KG1 (cell line): ENCODE data around the gene RBMX.

Source experiments
- DNase-seq: peaks from one replicate; lab custom pipeline; 2025; lab: John Stamatoyannopoulos, UW

Gene RBMX

DNA sequence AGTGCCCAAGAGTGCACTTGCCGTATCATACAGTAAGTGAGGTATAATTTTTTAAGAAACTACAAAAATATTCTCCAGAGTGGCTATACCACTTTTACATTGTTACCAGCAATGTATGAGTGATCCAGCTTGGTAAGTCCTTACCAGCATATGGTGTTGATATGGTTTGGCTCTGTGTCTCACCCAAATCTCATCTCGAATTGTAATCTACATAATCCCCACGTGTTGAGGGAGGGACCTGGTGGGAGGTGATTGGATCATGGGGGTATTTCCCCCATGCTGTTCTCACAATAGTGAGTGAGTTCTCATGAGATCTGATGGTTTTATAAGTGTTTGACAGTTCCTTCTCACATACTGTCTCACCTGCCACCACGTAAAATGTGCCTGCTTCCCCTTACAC is 44.8 kb downstream of the RBMX start:
- DNase-seq: no peak

DNA sequence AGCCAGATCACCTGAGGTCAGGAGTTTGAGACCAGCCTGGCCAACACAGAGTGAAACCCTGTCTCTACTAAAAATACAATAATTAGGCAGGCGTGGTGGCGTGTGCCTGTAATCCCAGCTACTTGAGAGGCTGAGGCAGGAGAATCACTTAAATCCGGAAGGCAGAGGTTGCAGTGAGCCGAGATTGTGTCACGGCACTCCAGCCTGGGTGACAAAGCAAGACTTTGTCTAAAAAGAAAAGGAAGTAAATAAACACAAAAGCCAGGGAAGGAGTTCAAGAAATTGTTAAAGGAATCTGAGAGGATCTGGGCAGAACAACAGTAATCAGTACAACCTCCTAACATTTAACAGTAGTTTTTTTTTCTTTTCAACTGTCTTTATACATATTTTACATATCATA is 51.1 kb downstream of the RBMX start:
- no peak for DNase-seq

DNA sequence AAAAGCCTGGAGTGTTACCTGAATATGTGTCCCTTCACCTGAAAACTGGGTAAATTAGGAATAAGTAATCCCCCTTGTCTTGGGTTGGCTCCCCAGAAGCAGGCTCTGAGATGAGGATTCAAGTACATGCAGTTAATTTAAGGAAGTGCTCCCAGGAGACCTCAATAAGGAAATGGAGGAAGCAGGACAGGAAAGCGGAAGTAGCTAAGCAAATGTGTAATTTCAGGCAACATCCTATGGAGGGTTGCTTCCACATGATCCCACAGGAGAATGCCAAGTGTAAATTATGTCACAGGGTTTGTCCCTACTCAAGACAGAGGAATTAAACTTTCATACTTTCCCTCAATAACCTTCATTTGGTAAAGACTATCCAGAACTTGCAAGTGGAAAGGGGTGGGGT is 51.7 kb downstream of the RBMX start:
- DNase-seq: no peak

DNA sequence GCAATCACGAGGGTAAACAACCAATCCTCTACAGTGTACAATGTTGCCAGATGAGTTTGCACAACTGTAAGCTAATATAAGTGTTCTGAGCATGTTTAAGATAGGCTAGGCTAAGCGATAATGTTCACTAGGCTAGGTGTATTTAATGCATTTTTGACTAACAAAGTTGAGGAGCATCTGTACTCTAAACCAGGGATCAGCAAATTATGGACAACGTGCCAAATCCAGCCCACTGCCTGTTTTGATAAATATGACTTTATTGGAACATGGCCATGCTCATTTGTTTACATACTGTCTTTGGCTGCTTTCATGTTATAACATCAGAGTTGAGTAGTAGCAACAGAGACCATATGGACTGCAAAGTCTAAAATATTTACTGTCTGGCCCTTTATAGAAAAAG is 53.5 kb downstream of the RBMX start:
- DNase-seq: no peak

GRCh38 chrX:136825771-136826170 is 54.8 kb downstream of the RBMX start:
- no peak for DNase-seq
